Measurements from ENCODE around the gene PSME1.

PSME1 gene

DNA sequence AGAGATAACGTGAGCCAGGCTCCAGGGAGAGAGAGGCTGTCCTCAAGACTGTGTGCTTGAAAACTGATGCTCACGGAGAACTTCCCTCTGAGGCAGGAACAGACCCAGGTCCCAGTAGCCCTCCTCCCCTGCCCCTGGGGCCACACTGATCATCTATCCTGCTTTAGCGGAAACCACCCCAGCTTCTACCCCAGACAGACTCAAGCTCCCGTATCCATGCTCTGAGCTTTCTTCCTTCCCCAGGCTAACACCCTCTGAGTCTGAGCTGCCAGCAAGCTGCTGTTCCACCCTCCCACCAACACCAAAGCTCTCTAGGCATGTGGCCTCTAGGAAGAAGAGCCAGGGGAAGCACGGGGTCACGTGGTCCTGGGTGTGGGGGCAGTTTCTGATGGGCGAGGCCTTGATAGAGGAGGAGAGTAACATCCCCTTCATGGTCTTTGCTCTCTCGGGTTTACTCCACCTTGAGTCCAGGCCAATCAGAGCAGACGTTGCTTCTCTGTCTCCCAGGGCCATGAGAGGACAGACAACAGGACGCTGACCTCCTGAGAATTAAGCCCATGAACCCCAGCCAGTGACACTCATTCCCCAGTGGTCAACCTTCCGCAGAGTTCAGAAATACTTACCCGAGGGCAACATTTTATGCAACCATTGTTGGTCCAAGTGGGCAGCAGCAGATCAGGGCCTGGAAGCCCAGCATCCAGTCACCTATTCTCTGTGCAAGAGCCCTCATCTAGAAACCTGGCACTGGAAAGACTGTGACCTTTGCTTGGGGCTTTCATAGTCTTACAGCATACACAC is 40.5 kb upstream of the PSME1 start:
- DNase-seq (ENCODE audit: extremely low read depth, insufficient read length), result peak; percentile 84
- H3K36me3 ChIP-seq (ENCODE audit: control insufficient read depth, insufficient read depth, low read length), result peaks cover 27% of the 10 kb centered on the region
- TF ChIP-seq, protein P1, sequence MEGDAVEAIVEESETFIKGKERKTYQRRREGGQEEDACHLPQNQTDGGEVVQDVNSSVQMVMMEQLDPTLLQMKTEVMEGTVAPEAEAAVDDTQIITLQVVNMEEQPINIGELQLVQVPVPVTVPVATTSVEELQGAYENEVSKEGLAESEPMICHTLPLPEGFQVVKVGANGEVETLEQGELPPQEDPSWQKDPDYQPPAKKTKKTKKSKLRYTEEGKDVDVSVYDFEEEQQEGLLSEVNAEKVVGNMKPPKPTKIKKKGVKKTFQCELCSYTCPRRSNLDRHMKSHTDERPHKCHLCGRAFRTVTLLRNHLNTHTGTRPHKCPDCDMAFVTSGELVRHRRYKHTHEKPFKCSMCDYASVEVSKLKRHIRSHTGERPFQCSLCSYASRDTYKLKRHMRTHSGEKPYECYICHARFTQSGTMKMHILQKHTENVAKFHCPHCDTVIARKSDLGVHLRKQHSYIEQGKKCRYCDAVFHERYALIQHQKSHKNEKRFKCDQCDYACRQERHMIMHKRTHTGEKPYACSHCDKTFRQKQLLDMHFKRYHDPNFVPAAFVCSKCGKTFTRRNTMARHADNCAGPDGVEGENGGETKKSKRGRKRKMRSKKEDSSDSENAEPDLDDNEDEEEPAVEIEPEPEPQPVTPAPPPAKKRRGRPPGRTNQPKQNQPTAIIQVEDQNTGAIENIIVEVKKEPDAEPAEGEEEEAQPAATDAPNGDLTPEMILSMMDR (IDR thresholded peaks at IDR 0.05; ENCODE audit: insufficient read depth, low read length, poor library complexity, severe bottlenecking), result no peak
- H3K27me3 ChIP-seq (replicated peaks; ENCODE audit: control insufficient read depth, insufficient read depth, low read length), result no peaks in the 10 kb centered on the region
- peak overlapping the region; percentile 72 for H3K4me3 ChIP-seq (replicated peaks; ENCODE audit: low read depth, low read length)

DNA sequence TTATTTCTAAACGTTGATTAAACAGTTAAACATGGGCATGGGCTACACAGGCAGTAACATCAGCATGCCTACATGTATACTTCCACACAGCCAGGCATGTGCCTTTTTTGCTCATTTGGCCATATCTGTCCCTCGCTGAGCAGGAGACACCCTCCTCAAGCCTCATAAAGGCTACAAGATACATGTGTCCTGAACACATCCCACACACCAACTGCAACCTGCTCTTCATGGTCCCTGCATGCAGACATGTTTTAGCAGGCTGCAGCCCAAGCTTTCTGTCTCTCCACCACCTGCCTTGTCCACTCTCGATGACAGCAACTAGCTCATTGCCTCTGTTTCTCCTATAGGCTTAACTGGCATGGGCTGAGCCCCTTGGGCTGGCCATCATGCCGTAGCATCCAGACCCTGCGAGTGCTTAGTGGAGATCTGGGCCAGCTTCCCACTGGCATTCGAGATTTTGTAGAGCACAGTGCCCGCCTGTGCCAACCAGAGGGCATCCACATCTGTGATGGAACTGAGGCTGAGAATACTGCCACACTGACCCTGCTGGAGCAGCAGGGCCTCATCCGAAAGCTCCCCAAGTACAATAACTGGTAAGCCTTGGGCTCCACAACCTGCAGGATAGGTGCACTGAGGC is 39.3 kb upstream of the PSME1 start:
- no peak overlapping the region for H3K4me3 ChIP-seq (replicated peaks; ENCODE audit: low read depth, low read length)
- DNase-seq (ENCODE audit: extremely low read depth, insufficient read length), result no peak
- no peaks in the 10 kb centered on the region for H3K27me3 ChIP-seq (replicated peaks; ENCODE audit: control insufficient read depth, insufficient read depth, low read length)
- peaks cover 29% of the 10 kb centered on the region for H3K36me3 ChIP-seq (ENCODE audit: control insufficient read depth, insufficient read depth, low read length)
- TF ChIP-seq, protein P1 (IDR thresholded peaks at IDR 0.05; ENCODE audit: insufficient read depth, low read length, poor library complexity, severe bottlenecking), result no peak

DNA sequence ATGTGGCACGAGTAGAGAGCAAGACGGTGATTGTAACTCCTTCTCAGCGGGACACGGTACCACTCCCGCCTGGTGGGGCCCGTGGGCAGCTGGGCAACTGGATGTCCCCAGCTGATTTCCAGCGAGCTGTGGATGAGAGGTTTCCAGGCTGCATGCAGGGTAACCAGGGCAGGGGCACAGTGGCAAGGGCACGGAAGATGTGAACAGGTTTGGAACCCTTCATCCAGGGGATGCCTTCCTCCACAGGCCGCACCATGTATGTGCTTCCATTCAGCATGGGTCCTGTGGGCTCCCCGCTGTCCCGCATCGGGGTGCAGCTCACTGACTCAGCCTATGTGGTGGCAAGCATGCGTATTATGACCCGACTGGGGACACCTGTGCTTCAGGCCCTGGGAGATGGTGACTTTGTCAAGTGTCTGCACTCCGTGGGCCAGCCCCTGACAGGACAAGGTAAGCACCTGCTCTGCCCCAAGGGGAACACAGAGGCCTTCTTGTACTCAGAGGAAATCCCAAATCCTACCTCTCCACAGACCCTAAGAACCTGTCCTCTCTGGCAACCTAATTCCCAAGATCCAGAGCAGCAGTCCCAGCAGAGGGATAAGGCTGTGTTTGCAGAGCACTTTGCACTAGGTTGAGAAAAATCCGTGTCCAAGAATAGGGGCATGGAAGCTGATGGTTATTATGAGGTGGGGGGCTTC is 37.6 kb upstream of the PSME1 start:
- TF ChIP-seq, protein P1 (IDR thresholded peaks at IDR 0.05; ENCODE audit: insufficient read depth, low read length, poor library complexity, severe bottlenecking), result no peak
- H3K36me3 ChIP-seq (ENCODE audit: control insufficient read depth, insufficient read depth, low read length), result peaks cover 38% of the 10 kb centered on the region
- no peaks in the 10 kb centered on the region for H3K27me3 ChIP-seq (replicated peaks; ENCODE audit: control insufficient read depth, insufficient read depth, low read length)
- DNase-seq (ENCODE audit: extremely low read depth, insufficient read length), result no peak
- H3K4me3 ChIP-seq (replicated peaks; ENCODE audit: low read depth, low read length), result no peak overlapping the region

DNA sequence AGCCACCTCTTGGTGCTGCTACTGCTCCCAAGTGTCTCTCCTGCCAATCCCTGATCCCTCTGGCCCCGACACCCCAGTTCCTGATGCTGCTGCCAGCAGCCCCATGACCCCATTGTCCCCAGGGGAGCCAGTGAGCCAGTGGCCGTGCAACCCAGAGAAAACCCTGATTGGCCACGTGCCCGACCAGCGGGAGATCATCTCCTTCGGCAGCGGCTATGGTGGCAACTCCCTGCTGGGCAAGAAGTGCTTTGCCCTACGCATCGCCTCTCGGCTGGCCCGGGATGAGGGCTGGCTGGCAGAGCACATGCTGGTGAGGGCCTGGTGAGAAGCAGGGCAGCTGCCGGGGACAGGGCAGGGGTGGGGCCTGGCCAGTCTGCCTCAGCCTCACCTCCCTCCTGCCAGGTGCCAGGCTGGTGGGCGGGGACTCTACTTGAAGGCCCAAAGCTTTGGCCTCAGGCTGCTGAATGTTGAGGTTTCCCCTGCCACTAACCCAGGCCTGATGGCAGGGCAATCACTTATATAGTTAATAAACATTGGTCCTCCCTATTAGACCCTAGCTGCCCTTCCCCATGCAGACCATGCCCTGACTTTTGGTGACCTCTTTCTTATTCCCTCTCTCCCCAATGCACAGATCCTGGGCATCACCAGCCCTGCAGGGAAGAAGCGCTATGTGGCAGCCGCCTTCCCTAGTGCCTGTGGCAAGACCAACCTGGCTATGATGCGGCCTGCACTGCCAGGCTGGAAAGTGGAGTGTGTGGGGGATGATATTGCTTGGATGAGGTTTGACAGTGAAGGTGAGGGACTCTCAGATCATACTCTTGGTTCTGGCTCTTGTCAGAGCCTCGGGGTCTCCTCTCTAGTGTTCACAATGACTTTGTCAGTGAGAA is 36.8 kb upstream of the PSME1 start:
- TF ChIP-seq, protein P1 (IDR thresholded peaks at IDR 0.05; ENCODE audit: insufficient read depth, low read length, poor library complexity, severe bottlenecking), result no peak
- Histone ChIP-seq H3K4me3 (replicated peaks; ENCODE audit: low read depth, low read length) (no peak overlapping the region), H3K36me3 (ENCODE audit: control insufficient read depth, insufficient read depth, low read length) (peaks cover 41% of the 10 kb centered on the region), H3K27me3 (replicated peaks; ENCODE audit: control insufficient read depth, insufficient read depth, low read length) (no peaks in the 10 kb centered on the region)
- no peak for DNase-seq (ENCODE audit: extremely low read depth, insufficient read length)

DNA sequence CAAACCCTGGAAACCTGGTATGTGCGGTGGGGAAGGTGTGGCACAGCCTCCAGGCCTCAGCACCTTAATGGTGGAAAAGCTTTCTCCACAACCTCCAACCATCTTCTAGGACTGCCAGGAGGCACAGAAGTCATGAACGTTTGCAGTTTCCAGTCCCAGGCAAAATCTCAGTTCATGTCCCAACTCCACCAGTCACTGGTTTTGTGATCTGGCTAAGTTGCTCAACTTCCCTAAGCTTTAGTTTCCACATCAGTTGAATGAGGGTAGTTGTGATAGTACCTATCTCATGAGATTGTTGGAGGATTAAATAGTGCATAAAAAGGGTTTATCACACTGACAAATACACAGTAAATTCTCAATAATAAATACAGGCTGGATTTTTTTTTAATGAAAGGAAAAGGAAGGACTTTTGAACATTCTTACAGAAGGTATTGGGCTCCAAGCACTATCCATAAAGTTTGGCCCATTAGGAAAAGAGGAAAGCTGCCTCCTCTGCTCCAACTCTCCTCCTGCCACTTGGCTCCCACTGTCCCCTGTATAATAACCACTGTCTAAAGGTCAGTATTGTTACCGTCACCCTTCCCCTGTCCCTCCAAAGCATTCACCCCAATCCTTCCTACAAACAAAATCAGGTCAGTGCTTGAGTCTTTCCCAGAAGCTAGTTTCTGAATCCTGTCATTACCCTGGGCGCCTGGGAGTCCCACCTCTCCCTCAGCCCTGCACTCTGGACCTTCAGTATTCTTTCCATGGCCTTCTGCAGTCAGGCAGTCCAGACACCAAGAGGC is 35.6 kb upstream of the PSME1 start:
- H3K4me3 ChIP-seq (replicated peaks; ENCODE audit: low read depth, low read length), result no peak overlapping the region
- no peaks in the 10 kb centered on the region for H3K27me3 ChIP-seq (replicated peaks; ENCODE audit: control insufficient read depth, insufficient read depth, low read length)
- TF ChIP-seq, protein P1 (IDR thresholded peaks at IDR 0.05; ENCODE audit: insufficient read depth, low read length, poor library complexity, severe bottlenecking), result no peak
- peaks cover 41% of the 10 kb centered on the region for H3K36me3 ChIP-seq (ENCODE audit: control insufficient read depth, insufficient read depth, low read length)
- DNase-seq (ENCODE audit: extremely low read depth, insufficient read length), result no peak

All from GM06990 (cell line).